Lower leg skin (tissue), 3 donors: ENCODE measurements around the gene SRRT.

Source experiments
- POLR2A ChIP-seq, 2 donors: fragments of 450-650 bp; IDR thresholded peaks; one replicate each; pipeline ENCODE4 v1.6.1; 2016 to 2017; ENCODE audit warnings: antibody characterized with exemption in 2 of 2, mild to moderate bottlenecking in 1 of 2, moderate library complexity in 1 of 2
- TF ChIP-seq, protein P1 (sequence below), 3 donors: fragments of 450-650 bp; IDR thresholded peaks; one replicate each; pipeline ENCODE4 v1.5.1; 2016; ENCODE audit warnings: antibody characterized with exemption in 3 of 3, mild to moderate bottlenecking in 3 of 3, moderate library complexity in 2 of 3

DNA sequence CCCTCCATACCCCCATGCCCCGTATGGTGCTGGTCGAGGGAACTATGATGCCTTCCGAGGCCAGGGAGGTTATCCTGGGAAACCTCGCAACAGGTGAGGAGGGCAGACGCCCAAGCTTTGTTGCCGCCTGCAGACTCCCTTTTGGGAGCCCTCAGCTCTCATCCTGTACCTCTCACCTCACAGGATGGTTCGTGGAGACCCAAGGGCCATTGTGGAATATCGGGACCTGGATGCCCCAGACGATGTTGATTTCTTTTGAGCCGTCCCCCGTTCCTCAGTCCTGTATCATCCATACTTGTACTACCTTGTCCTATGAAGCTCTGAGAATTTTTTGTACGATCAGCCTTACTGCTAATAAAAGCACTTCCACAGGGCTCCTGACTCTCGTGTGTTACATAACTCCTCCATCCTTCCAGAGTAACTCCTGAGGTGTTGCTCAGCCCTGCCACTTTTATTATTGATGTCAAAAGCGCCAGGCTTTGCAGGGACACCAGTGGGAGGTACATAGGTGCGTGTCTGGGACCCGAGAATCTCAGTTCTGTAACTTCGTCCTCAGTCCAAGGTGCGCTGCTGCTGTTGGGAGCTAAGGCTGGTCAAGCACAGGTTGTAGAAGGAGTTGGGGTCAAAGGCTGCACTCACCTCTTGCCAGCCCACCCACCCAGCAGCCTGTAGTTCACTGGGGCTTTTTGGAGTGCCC, 13.5 kb downstream of the SRRT start:
- TF ChIP-seq, protein P1, sequence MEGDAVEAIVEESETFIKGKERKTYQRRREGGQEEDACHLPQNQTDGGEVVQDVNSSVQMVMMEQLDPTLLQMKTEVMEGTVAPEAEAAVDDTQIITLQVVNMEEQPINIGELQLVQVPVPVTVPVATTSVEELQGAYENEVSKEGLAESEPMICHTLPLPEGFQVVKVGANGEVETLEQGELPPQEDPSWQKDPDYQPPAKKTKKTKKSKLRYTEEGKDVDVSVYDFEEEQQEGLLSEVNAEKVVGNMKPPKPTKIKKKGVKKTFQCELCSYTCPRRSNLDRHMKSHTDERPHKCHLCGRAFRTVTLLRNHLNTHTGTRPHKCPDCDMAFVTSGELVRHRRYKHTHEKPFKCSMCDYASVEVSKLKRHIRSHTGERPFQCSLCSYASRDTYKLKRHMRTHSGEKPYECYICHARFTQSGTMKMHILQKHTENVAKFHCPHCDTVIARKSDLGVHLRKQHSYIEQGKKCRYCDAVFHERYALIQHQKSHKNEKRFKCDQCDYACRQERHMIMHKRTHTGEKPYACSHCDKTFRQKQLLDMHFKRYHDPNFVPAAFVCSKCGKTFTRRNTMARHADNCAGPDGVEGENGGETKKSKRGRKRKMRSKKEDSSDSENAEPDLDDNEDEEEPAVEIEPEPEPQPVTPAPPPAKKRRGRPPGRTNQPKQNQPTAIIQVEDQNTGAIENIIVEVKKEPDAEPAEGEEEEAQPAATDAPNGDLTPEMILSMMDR (IDR thresholded peaks at IDR 0.05), result no peak
- no peak for TF ChIP-seq POLR2A (IDR thresholded peaks at IDR 0.05)
